Activated CD4-positive, alpha-beta T cell treated with anti-CD3 and anti-CD28 coated beads, Interleukin-2, amount 50 U/mL, for 4 hours (primary cell): Measurements from ENCODE around the gene PHPT1.

Experiments used
- DNase-seq, 2 experiments: peaks; one replicate each; pipeline ENCODE4 v3.0.0-alpha.2; 2020

The PHPT1 gene

DNA sequence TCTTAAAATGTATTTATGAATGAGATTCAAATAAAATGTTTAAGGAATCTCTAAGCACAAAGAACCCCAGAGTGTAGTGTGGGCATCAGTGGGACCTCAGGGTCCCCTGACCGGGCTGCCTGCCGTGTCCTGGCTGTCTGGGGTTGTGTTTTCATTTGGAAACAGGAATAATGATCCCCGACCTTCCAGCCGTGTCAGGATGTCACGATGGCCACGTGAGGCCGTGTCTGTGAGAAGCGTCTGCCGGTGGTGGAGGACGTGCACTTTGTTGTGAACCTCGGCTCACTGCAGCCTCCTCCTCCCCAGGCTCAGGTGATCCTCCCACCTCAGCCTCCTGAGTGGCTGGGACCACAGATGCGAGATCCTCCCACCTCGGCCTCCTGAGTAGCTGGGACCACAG lies 41.5 kb downstream of the PHPT1 start:
- DNase-seq = no peak

DNA sequence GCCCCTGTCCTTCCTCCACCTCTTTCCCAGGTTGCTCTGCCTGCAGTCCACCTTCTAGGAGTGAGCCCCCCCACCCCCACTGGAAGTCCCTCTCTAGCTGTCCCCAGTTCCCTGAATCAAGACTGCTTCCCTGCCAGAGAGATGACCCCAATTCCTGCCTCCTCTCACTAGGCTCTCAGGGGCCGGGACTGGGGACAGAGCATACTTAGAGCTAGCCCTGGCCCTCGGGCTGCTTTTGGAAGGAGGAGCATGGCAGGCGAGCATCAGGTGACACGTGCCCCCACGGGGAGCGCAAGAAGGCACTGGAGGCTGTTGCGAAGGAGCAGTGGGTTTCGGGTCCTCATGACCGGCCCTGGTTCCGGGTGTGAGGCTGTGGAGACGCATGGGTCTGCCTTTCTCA lies 46.8 kb downstream of the PHPT1 start:
- no peak for DNase-seq

- no peak for DNase-seq
These were observed 49.4 kb downstream of the PHPT1 start for GRCh38 chr9:136898483-136899100.

DNA sequence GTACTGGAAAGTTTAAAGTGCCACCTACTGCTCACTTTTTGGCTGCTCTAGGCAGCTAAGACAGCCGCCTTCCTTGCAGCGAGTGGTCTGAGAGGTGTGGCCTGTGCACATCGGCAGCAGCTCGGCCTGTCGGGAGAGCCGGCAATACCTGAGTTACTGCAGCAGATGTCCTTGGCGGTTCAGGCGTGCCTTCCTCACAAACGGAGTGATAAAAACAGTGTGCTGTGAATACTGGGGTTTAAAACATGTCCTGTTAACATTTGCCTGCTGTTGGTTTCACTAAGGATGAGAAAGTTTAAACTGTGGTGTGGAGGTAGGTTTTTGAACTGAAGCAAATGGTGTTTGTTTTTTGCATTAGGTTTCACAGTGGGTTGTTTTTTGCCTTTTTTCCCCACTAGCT lies 50.0 kb downstream of the PHPT1 start:
- DNase-seq = no peak

GRCh38 chr9:136900556-136900955 lies 51.3 kb downstream of the PHPT1 start:
- DNase-seq = no peak
